ENCODE data around the gene NFYC.
"Not testable (repeated sequence)": the region's sequence is repeated elsewhere in the genome, so short reads cannot be mapped to it uniquely, and the experiment has no call there.

NFYC gene

DNA sequence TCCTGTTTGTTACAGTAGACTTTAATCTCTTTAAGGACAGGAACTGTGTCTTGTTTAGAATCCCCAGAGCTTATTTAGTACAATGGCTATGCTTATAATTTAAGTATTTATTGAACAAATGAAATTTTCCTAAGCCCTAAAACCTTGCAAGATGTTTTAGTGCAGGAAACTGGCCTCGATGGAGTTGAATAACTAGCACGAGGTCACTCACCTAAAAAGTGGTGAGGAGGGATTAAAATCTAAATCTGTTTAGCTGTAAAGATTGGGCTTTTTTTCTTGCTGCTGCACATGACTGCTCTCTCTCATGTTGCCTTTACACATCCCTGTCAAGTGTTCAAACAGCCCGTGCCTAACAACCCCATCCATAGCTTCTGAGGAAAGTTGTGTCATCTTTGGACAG is 10.2 kb downstream of the NFYC start:
- in situ Hi-C loops (cut with MboI; ENCODE audit: low pct_unique_long_range_greater_than_20kb, low sequenced_read_pairs, unreplicated experiment): no loop called here
- DNase-seq (ENCODE audit: low spot score): no peak
- TF ChIP-seq, protein P1, sequence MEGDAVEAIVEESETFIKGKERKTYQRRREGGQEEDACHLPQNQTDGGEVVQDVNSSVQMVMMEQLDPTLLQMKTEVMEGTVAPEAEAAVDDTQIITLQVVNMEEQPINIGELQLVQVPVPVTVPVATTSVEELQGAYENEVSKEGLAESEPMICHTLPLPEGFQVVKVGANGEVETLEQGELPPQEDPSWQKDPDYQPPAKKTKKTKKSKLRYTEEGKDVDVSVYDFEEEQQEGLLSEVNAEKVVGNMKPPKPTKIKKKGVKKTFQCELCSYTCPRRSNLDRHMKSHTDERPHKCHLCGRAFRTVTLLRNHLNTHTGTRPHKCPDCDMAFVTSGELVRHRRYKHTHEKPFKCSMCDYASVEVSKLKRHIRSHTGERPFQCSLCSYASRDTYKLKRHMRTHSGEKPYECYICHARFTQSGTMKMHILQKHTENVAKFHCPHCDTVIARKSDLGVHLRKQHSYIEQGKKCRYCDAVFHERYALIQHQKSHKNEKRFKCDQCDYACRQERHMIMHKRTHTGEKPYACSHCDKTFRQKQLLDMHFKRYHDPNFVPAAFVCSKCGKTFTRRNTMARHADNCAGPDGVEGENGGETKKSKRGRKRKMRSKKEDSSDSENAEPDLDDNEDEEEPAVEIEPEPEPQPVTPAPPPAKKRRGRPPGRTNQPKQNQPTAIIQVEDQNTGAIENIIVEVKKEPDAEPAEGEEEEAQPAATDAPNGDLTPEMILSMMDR (IDR thresholded peaks at IDR 0.05; ENCODE audit: extremely low read depth, insufficient read depth, missing control alignments): no peak

DNA sequence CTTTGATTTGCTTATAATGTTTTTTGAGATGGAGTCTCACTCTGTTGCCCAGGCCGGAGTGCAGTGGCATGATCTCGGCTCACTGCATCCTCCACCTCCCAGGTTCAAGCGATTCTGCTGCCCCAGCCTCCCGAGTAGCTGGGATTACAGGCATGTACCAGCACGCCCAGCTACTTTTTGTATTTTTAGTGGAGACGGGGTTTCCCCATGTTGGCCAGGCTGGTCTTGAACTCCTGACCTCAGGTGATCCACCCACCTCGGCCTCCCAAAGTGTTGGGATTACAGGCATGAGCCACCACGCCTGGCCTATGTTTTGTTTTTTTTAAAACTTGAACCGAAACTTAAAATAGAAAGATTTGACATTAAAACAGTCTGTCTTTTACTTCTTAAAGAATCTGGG is 11.3 kb downstream of the NFYC start:
- in situ Hi-C loops (cut with MboI; ENCODE audit: low pct_unique_long_range_greater_than_20kb, low sequenced_read_pairs, unreplicated experiment); DNase-seq (ENCODE audit: low spot score): not testable (repeated sequence)

DNA sequence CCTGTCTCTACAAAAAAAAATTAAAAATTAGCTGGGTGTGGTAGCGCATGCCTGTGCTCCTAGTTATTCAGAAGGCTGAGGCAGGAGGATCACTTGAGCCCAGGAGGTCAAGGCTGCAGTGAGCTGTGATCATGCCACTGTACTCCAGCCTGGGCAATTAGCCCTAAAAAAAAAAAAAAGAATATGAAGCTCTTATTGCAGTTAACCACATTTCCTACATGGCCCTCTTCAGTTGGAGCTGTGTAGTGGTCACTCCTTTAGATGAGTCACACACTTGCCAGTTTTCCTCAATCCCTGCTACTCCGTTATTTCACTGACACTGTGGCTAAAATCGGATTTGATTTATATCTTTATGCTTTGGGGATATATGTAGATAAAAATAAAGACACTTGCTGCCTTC is 11.8 kb downstream of the NFYC start:
- in situ Hi-C loops (cut with MboI; ENCODE audit: low pct_unique_long_range_greater_than_20kb, low sequenced_read_pairs, unreplicated experiment): no loop called here
- DNase-seq (ENCODE audit: low spot score): no peak

DNA sequence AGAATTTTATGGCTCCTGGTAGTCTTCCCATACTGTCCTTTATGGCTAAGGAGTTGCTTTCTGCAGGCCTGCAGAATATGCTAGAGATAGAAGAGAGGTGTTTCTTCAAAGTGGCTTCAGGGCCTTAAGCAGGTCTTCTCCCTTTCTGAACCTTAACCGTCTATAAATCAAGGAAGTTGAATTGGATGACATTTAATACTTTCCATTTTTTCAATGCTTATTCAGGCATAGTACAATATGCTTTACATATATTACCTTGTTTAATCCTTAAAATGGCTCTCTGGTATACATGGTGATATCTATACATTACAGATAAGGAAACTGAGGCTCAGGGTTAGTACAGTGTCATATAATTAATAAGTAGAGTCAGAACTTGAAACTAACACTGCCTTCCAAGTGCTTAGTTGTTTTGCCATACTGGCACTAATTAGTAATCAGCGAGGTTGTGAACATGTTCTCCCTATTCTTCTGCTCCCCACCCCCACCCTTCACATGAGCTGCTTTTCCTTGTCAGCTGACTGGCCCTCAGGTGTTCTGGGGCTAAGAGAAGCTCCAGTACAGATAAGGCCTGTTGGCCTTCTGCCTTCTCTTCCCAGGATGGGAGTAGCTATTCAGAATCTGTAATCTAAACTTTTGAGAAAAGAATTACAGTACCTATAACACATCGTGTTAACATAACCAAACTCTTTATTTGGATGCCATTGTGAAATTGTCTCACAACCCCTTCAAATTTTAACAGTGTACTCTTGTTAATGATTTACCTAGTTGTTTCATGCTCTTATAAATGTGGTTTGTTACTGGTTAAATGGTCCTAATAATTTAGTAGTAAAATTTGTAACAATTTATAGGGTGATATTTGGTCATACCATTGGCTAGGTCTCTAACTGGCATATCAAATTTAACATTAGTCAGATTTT is 13.6 kb downstream of the NFYC start:
- in situ Hi-C loops (cut with MboI; ENCODE audit: low pct_unique_long_range_greater_than_20kb, low sequenced_read_pairs, unreplicated experiment): no loop called here
- DNase-seq (ENCODE audit: low spot score): no peak

More for the DNA sequence above, 11.8 kb downstream of the NFYC start:
- TF ChIP-seq, protein P1 (IDR thresholded peaks at IDR 0.05; ENCODE audit: extremely low read depth, insufficient read depth, missing control alignments): no peak

DNA sequence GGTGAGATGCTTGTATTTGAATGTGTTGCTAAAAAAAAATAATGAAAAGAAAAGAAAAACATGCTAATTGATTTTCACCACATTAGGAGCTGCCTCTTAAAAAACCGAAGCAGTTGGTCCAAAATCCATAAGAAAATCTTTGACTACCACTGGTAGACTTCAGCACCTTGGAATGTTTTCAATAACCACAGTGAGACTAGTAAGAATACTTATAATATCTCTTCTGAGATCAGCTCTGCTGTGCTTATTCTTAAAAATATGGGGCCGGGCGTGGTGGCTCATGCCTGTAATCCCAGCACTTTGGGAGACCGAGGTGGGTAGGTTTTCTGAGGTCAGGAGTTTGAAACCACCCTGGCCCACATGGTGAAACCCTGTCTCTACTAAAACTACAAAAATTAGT is 15.1 kb downstream of the NFYC start:
- in situ Hi-C loops (cut with MboI; ENCODE audit: low pct_unique_long_range_greater_than_20kb, low sequenced_read_pairs, unreplicated experiment): no loop called here
- TF ChIP-seq, protein P1 (IDR thresholded peaks at IDR 0.05; ENCODE audit: extremely low read depth, insufficient read depth, missing control alignments): no peak
- DNase-seq (ENCODE audit: low spot score): no peak

More for the DNA sequence above, 13.6 kb downstream of the NFYC start:
- TF ChIP-seq, protein P1 (IDR thresholded peaks at IDR 0.05; ENCODE audit: extremely low read depth, insufficient read depth, missing control alignments): no peak

DNA sequence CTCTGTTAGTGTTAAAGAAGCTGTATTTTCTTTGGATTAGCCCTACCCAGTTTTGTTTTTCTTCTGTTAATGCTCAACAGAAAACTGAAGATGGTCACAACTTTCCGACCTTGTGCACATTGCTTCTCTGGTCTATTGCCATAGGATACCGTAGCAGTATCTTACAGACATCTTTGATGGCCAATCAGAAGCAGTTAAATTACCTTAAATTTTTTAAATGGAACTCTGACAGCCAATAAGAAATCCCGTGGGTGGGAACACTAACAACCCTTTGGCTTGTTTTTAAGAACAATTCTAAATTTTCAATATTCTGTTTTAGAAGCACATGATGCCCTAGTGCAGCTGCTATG is 17.2 kb downstream of the NFYC start:
- TF ChIP-seq, protein P1 (IDR thresholded peaks at IDR 0.05; ENCODE audit: extremely low read depth, insufficient read depth, missing control alignments): no peak
- in situ Hi-C loops (cut with MboI; ENCODE audit: low pct_unique_long_range_greater_than_20kb, low sequenced_read_pairs, unreplicated experiment): no loop called here
- peak; percentile 68 for DNase-seq (ENCODE audit: low spot score)

DNA sequence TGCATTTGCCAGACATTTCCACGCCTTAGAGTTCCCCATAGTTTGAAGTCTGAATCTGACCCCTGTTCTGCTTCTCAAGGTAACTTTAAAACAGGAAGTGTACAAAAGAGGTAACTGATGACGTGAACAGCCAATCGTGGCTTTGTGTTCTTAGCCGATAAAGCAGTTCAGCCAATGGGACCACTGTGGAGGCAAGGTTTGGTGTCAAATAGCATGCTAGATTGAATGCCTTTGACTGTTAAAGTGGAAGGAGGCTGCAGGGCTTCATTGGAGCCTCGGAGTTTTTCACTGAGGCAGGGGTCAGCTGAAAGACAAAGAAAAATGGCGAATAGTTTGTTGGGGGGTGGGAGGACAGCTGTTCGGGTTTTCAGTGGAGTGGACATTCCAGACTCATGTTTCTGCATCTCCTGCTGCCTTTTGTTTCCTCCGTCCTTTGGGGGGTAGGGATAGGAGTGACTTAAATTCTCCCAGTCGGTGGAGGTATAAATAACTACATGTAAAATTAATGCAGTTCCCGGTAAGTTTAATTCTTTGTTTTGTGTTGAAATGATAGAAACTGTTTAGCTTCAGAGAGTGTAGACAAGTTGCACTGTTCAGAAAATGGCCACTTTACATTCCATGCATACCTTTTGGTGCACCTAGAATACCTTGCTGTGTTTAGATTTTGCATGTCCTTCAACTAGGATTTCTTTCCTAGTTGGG is 17.7 kb downstream of the NFYC start:
- in situ Hi-C loops (cut with MboI; ENCODE audit: low pct_unique_long_range_greater_than_20kb, low sequenced_read_pairs, unreplicated experiment): no loop called here
- TF ChIP-seq, protein P1 (IDR thresholded peaks at IDR 0.05; ENCODE audit: extremely low read depth, insufficient read depth, missing control alignments): no peak
- peak; percentile 78 for DNase-seq (ENCODE audit: low spot score)

All from GM13977 (cell line).